Measurements from ENCODE around the gene RALGDS.
"Not testable (repeated sequence)": the region's sequence is repeated elsewhere in the genome, so short reads cannot be mapped to it uniquely, and the experiment has no call there.

RALGDS gene

GRCh38 chr9:133089271-133089671 lies 31.8 kb downstream of the RALGDS start:
- H3K36me3 ChIP-seq (ENCODE audit: insufficient read depth, low read length) = no peaks in the 10 kb centered on the region
- no peak overlapping the region for H3K9ac ChIP-seq (ENCODE audit: low read depth, low read length)
- no peaks in the 10 kb centered on the region for H3K4me1 ChIP-seq (ENCODE audit: insufficient read depth, low read length)
- H3K9me3 ChIP-seq (ENCODE audit: control insufficient read depth, insufficient read depth, low read length) = no peaks in the 10 kb centered on the region

DNA sequence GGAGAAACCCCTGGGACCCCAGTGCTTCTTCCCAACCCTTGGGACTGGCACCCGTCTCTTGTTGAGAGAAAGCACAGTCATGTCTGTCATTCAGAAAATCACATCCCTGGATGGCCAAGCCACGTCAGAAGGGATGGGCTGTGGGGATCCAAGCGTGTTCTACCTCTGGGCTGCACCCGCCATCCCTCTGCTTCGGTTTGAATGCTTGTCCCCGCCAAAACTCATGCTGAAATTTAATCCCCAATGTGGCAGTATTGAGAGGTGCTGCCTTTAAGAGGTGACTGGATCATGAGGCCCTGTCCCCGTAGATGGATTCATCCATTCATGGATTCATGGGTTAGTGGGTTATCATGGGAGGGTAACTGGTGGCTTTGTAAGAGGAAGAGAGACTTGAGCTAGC lies 32.3 kb downstream of the RALGDS start:
- no peaks in the 10 kb centered on the region for H3K36me3 ChIP-seq (ENCODE audit: insufficient read depth, low read length)
- H3K4me1 ChIP-seq (ENCODE audit: insufficient read depth, low read length) = no peaks in the 10 kb centered on the region
- H3K9me3 ChIP-seq (ENCODE audit: control insufficient read depth, insufficient read depth, low read length) = no peaks in the 10 kb centered on the region
- no peak overlapping the region for H3K9ac ChIP-seq (ENCODE audit: low read depth, low read length)

GRCh38 chr9:133088146-133088750 lies 32.8 kb downstream of the RALGDS start:
- no peaks in the 10 kb centered on the region for H3K4me1 ChIP-seq (ENCODE audit: insufficient read depth, low read length)
- H3K9me3 ChIP-seq (ENCODE audit: control insufficient read depth, insufficient read depth, low read length) = no peaks in the 10 kb centered on the region
- no peaks in the 10 kb centered on the region for H3K36me3 ChIP-seq (ENCODE audit: insufficient read depth, low read length)
- no peak overlapping the region for H3K9ac ChIP-seq (ENCODE audit: low read depth, low read length)

DNA sequence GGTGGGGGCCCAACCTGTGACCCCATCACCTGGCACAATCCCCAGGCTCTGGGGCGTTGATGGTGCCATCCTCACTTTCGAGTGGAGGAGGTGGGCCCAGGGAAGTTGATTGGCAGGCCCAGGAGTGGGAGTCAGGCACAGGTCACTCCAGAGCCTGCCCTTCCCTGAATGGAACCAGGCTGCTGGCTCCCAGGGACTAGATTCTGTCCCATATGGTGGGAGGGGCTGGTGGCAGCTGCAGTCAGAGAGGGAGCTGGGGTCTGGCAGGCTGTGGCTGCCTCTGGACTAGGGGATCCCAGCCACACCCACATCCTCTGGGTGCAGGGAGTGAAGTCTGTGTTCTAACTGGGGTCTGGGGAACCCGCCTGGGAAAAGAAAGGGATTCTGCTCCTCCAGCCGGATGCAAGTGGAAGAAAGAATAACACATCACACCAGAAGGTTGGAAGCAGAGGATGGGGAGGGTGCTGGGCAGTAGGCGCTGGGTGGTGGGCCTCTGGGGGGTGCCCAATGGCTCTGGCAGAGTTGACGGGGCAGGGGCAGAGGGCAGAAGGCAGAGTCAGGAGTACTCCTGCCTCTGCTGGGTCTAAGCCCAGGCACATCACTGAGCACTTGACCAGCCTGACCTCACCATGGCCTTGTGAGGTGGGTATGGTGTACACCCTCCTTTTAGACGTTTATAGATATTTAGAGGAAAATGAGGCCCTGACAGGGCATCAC lies 33.5 kb downstream of the RALGDS start:
- H3K9ac ChIP-seq (ENCODE audit: low read depth, low read length) = no peak overlapping the region
- H3K9me3 ChIP-seq (ENCODE audit: control insufficient read depth, insufficient read depth, low read length) = no peaks in the 10 kb centered on the region
- H3K36me3 ChIP-seq (ENCODE audit: insufficient read depth, low read length) = no peaks in the 10 kb centered on the region
- no peaks in the 10 kb centered on the region for H3K4me1 ChIP-seq (ENCODE audit: insufficient read depth, low read length)

GRCh38 chr9:133086894-133087293 lies 34.1 kb downstream of the RALGDS start:
- H3K4me1 ChIP-seq (ENCODE audit: insufficient read depth, low read length) = no peaks in the 10 kb centered on the region
- no peaks in the 10 kb centered on the region for H3K9me3 ChIP-seq (ENCODE audit: control insufficient read depth, insufficient read depth, low read length)
- H3K36me3 ChIP-seq (ENCODE audit: insufficient read depth, low read length) = no peaks in the 10 kb centered on the region
- no peak overlapping the region for H3K9ac ChIP-seq (ENCODE audit: low read depth, low read length)

DNA sequence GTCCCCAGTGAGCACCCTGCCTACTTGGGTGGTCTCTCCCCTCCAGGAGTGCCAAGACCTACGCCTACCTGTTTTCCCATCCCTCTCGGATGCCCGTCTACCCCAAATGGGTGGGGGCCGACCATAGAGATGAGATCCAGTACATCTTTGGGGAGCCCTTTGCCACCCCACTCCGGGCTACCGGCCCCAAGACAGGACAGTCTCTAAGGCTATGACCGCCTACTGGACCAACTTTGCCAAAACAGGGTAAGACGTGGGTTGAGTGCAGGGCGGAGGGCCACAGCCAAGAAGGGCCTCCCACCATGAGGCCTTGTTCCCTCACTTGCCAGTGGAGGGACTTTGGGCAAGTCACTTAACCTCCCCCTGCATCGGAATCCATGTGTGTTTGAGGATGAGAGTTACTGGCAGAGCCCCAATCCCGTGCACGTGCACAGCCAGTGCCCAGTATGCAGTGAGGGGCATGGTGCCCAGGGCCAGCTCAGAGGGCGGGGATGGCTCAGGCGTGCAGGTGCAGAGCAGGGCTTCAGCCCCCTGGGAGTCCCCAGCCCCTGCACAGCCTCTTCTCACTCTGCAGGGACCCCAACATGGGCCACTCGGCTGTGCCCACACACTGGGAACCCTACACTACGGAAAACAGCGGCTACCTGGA lies 34.7 kb downstream of the RALGDS start:
- H3K4me1 ChIP-seq (ENCODE audit: insufficient read depth, low read length); H3K9me3 ChIP-seq (ENCODE audit: control insufficient read depth, insufficient read depth, low read length); H3K9ac ChIP-seq (ENCODE audit: low read depth, low read length); H3K36me3 ChIP-seq (ENCODE audit: insufficient read depth, low read length): not testable (repeated sequence)

DNA sequence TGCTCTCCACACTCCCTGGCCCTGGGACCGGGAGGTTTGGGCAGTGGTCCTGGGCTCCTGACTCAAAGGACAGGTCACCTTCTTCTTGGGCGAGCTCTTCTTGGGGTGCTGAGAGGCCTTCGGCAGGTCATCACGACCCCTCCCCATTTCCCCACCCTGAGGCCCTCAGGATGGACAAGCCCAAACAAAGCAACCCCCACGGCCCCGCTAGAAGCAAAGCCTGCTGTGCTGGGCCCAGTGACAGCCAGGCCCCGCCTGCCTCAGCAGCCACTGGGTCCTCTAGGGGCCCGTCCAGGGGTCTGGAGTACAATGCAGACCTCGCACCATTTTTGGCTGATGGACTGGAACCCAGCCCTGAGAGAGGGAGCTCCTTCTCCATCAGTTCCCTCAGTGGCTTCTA lies 37.4 kb downstream of the RALGDS start:
- H3K9ac ChIP-seq (ENCODE audit: low read depth, low read length); H3K36me3 ChIP-seq (ENCODE audit: insufficient read depth, low read length); H3K9me3 ChIP-seq (ENCODE audit: control insufficient read depth, insufficient read depth, low read length): not testable (repeated sequence)
- H3K4me1 ChIP-seq (ENCODE audit: insufficient read depth, low read length) = peaks cover 12% of the 10 kb centered on the region; the same call in 1 of the 2 replicates

- H3K36me3 ChIP-seq (ENCODE audit: insufficient read depth, low read length); H3K9me3 ChIP-seq (ENCODE audit: control insufficient read depth, insufficient read depth, low read length); H3K9ac ChIP-seq (ENCODE audit: low read depth, low read length): not testable (repeated sequence)
- H3K4me1 ChIP-seq (ENCODE audit: insufficient read depth, low read length) = peaks cover 12% of the 10 kb centered on the region; the same call in 1 of the 2 replicates
These were observed 38.9 kb downstream of the RALGDS start for GRCh38 chr9:133081957-133082644.

DNA sequence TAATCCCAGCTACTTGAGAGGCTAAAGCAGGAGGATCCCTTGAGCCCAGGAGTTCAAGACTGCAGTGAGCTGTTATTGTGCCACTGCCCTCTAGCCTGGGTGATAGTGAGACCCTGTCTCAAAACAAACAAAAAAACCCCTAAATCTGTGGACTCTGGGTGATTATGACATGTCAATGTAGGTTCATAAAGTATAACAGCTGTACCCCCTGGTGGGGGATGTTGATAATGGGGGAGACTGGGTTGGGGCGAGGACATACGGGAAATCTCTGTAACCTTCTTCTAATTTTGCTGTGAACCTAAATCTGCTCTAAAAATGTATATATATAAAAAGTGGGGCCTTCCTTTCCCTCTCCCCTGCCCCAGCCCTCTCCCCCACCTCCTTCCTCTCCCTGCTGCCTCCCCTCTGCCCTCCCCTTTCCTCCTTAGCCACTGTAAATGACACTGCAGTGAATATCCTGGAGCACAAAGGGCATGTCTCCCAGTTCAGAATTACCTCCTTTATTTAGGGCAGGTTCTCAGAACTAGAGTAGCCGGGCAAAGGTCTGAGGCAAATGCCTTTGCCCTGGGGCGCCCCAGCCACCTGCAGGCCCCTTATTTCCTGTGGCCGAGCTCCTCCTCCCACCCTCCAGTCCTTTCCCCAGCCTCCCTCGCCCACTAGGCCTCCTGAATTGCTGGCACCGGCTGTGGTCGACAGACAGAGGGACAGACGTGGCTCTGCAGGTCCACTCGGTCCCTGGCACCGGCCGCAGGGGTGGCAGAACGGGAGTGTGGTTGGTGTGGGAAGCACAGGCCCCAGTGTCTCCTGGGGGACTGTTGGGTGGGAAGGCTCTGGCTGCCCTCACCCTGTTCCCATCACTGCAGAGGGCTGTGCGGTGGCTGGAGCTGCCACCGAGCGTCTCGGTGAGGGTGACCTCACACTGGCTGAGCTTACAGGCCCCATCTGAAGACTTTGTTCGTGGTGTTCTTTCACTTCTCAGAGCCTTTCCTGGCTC lies 40.0 kb downstream of the RALGDS start:
- H3K4me1 ChIP-seq (ENCODE audit: insufficient read depth, low read length) = peaks cover 12% of the 10 kb centered on the region; the same call in 1 of the 2 replicates
- H3K9ac ChIP-seq (ENCODE audit: low read depth, low read length); H3K9me3 ChIP-seq (ENCODE audit: control insufficient read depth, insufficient read depth, low read length); H3K36me3 ChIP-seq (ENCODE audit: insufficient read depth, low read length): not testable (repeated sequence)

- H3K9ac ChIP-seq (ENCODE audit: low read depth, low read length) = no peak overlapping the region
- peaks cover 12% of the 10 kb centered on the region; the same call in 1 of the 2 replicates for H3K4me1 ChIP-seq (ENCODE audit: insufficient read depth, low read length)
- no peaks in the 10 kb centered on the region for H3K36me3 ChIP-seq (ENCODE audit: insufficient read depth, low read length)
- H3K9me3 ChIP-seq (ENCODE audit: control insufficient read depth, insufficient read depth, low read length) = no peaks in the 10 kb centered on the region
These were observed 40.9 kb downstream of the RALGDS start for GRCh38 chr9:133080161-133080560.

DNA sequence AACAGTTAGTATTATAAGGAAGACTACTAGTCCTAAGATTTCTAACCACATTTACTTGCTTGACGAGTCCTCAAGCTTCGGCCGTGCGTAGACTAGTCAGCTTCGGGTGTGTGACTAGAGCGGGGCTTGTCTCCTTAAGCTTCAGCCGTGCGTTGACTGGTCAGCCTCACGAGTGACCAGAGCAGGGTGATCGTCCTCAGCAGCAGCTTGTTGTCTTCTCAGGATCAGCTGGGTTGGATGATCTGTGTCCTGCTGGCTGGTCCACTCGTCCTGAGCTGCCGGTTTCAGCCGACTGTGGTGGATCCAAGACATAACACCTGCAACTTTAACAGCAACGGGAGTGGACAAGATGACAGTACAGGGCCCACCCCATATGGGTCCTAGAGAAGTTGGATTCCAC lies 42.6 kb downstream of the RALGDS start:
- no peaks in the 10 kb centered on the region for H3K9me3 ChIP-seq (ENCODE audit: control insufficient read depth, insufficient read depth, low read length)
- peaks cover 12% of the 10 kb centered on the region; the same call in 1 of the 2 replicates for H3K4me1 ChIP-seq (ENCODE audit: insufficient read depth, low read length)
- no peak overlapping the region for H3K9ac ChIP-seq (ENCODE audit: low read depth, low read length)
- H3K36me3 ChIP-seq (ENCODE audit: insufficient read depth, low read length) = no peaks in the 10 kb centered on the region

DNA sequence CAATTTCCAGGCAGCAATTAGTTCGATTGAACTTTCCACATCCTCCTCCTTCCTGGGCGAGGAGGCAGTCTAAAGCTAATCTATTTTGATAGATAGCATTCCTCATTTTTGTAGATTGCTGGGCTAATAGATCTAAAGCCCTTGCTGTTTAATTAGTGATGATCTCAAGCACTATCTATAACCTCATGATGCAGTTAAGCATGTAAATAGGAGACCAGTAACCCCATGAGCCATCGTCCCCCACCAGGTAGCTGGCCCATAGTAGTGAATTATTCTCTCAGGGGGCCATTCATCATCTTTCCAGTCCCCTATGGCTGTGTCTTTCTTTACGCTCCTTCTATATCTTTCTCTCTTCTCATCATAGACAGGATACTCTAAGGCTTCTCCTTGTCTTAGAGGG lies 44.3 kb downstream of the RALGDS start:
- no peaks in the 10 kb centered on the region for H3K9me3 ChIP-seq (ENCODE audit: control insufficient read depth, insufficient read depth, low read length)
- no peaks in the 10 kb centered on the region for H3K36me3 ChIP-seq (ENCODE audit: insufficient read depth, low read length)
- no peak overlapping the region for H3K9ac ChIP-seq (ENCODE audit: low read depth, low read length)

GRCh38 chr9:133075925-133076630 lies 45.0 kb downstream of the RALGDS start:
- Histone ChIP-seq H3K4me1 (ENCODE audit: insufficient read depth, low read length) (peaks cover 11% of the 10 kb centered on the region; the same call in 1 of the 2 replicates), H3K9ac (ENCODE audit: low read depth, low read length) (no peak overlapping the region), H3K36me3 (ENCODE audit: insufficient read depth, low read length) (no peaks in the 10 kb centered on the region), H3K9me3 (ENCODE audit: control insufficient read depth, insufficient read depth, low read length) (no peaks in the 10 kb centered on the region)

More for the DNA sequence above, 44.3 kb downstream of the RALGDS start:
- peaks cover 12% of the 10 kb centered on the region; the same call in 1 of the 2 replicates for H3K4me1 ChIP-seq (ENCODE audit: insufficient read depth, low read length)

Measured in ES-I3 (cell line).